Effector CD4-positive, alpha-beta T cell (primary cell): ENCODE data around the gene IAPP.
"Not testable (repeated sequence)": the region's sequence is repeated elsewhere in the genome, so short reads cannot be mapped to it uniquely, and the experiment has no call there.

Experiments
- DNase-seq: peaks from one replicate; pipeline ENCODE4 v3.0.0-alpha.2; 2020

Gene IAPP

DNA sequence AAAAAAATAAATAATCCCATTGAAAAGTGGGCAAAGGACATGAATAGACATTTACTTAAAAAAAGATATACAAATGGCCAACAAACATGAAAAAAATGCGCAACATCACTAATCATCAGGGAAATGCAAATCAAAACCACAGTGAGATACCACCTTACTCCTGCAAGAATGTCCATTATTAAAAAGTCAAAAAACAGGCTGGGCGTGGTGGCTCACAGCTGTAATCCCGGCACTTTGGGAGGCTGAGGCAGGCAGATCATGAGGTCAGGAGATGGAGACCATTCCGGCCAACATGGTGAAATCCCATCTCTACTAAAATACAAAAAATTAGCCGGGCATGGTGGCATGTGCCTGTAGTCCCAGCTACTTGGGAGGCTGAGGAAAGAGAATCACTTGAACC is 8.6 kb downstream of the IAPP start:
- not testable (repeated sequence) for DNase-seq

- no peak for DNase-seq
These were observed 11.6 kb downstream of the IAPP start for GRCh38 chr12:21384261-21384660.

DNA sequence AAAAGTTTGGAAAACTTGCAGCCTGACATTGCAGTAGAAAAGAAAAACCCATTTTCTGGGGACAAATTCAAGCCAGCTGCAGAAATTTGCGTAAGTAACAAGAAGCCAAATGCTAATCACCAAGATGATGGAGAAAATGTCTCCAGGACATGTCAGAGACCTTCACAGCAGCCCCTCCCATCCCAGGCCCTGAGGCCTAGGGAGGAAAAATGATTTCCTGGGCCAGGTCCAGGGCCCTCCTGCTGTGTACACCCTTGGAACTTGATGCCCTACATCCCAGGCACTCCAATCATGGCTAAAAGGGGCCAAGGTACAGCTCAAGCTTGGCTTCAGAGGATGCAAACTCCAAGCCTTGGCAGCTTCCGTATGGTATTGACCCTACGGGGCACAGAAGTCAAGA is 14.5 kb downstream of the IAPP start:
- no peak for DNase-seq

- no peak for DNase-seq
These were observed 19.7 kb downstream of the IAPP start for GRCh38 chr12:21392384-21392783.

DNA sequence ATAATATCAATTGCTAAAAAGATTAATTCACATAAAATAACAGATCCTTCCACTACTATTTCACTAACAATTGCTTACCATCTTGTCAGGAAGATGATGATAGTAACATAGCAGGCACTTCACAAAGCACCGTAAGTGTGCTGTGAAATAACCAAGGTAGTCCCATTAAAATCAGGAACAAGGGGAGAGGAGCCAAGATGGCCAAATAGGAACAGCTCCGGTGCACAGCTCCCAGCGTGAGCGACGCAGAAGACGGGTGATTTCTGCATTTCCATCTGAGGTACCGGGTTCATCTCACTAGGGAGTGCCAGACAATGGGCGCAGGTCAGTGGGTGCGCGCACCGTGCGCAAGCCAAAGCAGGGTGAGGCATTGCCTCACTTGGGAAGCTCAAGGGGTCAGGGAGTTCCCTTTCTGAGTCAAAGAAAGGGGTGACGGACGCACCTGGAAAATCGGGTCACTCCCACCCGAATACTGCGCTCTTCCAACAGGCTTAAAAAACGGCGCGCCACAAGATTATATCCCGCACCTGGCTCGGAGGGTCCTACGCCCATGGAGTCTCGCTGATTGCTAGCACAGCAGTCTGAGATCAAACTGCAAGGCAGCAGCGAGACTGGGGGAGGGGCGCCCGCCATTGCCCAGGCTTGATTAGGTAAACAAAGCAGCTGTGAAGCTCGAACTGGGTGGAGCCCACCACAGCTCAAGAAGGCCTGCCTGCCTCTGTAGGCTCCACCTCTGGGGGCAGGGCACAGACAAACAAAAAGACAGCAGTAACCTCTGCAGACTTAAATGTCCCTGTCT is 22.3 kb downstream of the IAPP start:
- DNase-seq, result not testable (repeated sequence)

DNA sequence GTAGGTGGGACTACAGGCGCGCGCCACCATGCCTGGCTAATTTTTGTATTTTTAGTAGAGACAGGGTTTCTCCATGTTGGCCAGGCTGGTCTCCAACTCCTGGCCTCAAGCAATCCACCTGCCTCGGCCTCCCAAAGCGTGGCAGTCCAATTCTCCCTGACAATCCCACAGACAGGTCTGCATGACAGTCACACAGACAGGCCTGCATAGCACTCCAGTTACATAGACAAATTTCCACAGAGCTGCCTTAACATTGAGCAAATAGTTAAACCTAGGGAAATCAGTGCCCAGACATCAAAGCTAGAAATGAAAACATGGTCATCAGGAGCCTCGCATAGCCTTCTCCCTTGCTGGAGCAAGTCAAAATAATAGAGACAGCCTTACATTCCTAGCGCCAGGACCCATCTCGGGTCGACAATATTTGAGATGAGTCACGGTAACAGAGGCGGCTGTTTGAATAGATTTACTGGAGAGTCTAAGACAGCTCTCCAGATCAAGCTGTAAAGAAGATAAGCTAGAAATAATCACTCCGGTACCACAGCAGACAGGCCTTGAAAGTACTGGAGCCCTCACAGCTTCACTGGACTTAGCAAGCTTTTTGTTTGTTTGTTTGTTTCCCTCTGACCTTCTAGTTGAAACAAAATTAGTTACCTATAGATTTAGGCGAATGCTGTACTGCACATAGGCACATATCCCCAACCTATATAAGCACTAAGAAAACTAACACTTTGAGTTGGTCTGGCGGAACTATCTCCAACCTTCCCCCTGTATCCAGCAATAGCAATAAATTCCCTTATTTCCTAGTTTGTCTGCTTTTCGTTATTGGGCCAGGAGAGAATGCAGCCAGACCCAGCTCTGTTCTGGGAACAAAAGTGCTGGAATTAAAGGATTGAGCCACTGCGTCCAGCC is 40.9 kb downstream of the IAPP start:
- no peak for DNase-seq

DNA sequence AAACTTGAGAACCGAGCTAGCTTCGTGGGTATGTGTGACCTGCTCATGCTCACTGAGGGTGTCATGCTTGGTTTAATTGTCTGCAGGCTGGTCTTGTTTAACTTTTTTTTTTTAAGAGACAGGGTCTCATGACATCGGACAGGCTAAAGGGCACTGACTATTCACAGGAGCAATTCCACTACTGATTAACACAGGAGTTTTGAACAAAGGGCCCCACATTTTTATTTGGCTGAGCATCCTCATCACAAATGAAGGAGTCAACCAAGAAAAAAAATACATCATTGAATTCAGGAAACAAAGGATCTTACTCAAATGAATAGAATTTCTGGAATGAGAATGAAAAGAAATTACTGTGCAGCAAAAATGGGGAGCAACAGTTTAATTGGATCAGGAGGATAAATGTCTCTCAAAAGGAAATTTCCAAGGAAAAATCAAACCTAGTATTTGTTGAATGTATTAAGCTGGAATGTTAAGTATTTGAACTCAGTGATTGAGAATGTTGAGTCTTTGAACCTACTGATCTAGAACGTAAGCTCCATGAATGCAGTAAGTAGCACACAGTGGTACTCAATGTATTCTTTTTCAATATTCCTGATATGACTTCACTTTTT is 43.9 kb downstream of the IAPP start:
- DNase-seq, result no peak

DNA sequence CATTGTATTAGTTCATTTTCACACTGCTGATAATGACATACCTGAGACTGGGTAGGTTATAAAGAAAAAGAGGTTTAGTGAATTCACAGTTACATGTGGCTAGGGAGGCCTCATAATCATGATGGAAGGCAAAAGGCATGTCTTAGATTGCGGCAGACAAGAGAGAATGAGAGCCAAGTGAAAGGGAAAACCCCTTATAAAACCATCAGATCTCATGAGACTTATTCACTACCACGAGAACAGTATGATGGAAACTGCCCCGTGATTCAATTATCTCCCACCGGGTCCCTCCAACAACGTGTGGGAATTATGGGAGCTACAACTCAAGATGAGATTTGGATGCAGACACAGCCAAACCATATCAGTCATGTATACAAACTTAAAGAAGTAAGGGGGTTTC is 45.7 kb downstream of the IAPP start:
- DNase-seq, result not testable (repeated sequence)

DNA sequence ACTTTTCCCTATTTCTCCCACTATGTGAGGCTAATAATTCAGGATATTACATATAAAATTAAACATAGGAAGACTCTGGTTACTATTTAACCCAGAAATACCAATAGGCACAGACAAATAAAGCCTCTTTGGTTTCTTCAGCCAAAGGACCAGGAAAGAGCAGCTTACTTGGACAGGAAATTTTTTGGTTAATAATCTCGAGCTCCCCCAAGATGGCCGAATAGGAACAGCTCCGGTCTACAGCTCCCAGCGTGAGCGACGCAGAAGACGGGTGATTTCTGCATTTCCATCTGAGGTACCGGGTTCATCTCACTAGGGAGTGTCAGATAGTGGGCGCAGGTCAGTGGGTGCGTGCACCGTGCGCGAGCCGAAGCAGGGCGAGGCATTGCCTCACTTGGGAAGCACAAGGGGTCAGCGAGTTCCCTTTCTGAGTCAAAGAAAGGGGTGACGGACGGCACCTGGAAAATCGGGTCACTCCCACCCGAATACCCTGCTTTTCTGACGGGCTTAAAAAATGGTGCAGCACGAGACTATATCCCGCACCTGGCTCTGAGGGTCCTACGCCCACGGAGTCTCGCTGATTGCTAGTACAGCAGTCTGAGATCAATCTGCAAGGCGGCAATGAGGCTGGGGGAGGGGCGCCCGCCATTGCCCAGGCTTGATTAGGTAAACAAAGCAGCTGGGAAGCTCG is 46.5 kb downstream of the IAPP start:
- not testable (repeated sequence) for DNase-seq

DNA sequence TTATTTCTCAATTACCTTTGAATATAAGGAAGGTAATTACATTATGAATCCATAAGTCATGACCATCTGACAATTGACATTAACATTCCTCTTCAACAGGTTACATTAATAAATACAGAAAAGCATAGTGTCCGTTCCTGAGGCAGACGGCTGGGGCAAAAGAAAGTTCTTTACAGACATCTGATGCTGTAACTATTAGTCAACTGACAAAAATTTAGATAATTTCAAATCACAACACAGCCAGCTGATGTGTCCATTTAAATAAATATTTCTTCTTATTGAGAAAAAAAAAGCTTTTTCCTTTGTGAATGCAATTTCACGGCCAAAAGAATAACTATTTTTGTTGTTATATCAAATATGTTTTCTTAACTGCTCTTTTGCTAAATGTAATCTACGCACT is 55.5 kb downstream of the IAPP start:
- no peak for DNase-seq
